HG03342 (cell line): Measurements from ENCODE around the gene DIDO1.

Experiments
- ATAC-seq: cut with Tn5 transposase; IDR thresholded peaks from one replicate; pipeline ENCODE4 v1.9.1; 2021; ENCODE audit warnings: mild to moderate bottlenecking, moderate library complexity; ENCODE audit not compliant: unreplicated experiment

The DIDO1 gene

DNA sequence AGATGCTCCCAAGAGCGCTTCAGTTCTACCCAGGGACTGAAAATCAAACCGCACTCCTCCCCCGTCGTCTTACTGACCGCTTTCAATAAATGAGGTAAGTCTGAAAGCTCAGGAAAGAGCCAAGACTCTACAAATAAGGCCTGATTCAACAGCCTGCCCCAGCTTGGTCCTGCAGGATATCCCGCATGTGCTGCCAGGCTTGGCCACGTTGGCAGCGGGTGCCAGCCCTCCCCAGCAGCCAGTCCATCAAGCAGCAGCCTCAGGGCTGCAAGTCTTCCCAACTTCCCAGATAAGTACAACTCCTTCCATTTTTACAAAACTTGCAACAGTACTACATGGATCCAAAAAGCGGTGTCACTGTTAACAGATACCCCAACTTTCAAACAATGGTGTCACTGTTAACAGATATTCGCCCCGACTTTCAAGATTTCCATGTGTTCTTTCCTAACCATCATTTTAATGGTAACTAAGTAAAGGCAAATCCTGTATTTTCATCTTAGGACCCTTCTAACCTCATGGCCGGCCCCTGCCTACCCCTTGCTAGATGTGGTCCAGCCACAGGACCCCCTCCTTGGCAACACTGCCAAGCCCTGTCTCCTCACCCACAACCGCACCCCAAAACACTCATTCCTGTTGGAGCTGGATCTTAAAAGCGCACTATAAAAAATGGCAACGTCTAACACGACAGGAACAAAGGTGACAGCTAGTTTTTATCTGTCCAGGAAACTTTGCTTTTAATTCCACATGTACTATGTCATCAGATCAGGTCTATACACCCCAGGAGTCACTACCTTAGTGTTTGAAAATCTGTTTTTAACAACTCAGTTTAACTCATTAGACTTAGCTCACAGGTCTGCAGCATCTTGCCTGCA is 28.0 kb downstream of the DIDO1 start:
- no peak for ATAC-seq

DNA sequence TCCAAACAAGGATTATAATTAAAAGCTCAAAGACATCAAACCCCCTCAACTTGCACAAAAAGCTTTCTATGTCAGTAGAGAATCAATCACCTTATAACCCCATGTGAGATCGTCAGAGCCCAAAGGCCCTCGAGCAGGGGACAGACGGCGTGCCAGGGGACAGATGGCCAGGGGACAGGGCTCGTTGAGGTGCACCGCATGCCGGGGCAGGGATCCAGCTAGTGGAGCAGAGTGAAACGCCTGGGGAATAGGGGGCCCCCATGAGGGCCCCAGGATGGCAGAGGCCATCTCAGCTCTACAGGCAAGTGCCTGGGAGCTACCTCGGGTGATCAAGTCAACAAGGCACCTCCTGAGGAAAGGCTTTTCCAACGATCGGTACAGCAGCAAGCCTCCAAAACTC is 28.6 kb downstream of the DIDO1 start:
- ATAC-seq: no peak

DNA sequence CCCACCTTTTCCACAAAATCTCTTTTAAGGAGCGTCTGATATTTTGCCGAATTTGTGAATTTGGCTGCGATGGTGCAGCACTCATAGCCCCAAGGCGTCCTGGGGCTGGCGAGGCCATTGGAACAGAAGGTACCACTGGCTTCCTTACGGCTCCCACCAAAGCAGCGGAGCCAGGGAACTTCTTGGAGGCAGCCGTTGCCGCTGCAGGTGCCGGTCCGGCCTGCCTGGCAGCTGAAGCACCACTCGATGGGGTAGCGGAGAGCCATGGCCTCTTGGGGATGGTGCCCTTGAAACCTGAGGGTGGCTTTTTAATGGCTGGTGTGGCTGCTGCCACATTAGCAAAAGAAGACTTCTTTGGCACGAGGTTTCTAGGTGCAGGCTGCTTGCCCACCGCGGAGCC is 29.8 kb downstream of the DIDO1 start:
- no peak for ATAC-seq

DNA sequence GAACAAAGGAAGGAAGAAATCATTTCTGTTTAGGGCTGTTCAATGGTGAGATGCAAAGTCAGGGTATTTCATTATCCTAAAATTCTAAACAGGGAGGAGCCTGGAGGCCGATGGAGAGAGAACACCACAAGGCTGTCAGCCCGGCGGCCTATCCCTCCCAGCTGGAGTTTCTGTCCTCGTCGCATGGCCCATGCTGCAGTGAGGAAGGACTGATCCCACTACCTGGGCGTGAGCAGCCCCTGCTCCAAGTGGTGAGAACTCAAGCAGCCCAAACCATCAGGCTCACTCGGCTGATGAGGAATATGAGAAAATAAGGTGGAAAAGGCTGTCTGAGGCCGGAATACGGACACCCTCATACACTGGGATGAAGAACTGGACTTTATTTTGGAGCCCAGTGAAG is 30.8 kb downstream of the DIDO1 start:
- no peak for ATAC-seq

DNA sequence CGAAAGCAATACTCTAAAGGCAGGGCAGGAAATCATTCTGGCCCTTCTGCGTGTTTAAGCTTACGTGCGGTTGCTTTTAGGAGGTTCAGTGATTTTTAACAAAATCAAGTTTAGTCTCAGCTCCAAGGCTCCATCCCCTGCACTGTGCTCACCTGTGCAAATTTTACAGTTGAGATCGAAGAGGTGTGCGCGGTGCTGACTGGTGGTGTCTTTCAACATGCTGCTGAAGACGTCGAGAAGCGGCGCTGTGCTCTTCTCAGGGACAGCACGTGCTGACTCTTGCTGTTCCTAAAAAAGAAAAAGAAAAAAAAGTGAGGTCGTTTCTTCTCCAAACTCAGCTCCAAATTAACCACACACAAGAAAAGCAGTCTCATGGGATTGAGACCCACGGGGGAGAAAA is 32.0 kb downstream of the DIDO1 start:
- no peak for ATAC-seq

DNA sequence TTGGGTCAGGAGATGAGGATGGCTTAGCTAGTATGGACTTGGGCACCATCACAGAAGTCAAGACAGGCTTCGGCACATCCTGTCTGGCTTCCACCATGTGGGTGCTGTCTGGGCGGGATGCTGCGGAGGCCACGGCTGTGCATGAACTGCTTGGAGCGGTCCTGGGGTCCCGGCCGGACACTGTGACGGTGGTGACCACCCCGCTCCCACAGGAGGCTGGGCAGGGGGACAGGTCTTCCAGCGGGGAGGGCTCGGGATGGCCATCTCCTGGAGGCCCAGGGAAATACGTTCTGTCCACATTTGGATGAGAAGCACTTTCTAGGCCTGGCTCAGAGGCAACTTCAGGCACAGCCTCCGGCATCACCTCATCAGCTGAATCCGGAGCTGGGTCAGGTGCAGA is 32.6 kb downstream of the DIDO1 start:
- ATAC-seq: no peak

DNA sequence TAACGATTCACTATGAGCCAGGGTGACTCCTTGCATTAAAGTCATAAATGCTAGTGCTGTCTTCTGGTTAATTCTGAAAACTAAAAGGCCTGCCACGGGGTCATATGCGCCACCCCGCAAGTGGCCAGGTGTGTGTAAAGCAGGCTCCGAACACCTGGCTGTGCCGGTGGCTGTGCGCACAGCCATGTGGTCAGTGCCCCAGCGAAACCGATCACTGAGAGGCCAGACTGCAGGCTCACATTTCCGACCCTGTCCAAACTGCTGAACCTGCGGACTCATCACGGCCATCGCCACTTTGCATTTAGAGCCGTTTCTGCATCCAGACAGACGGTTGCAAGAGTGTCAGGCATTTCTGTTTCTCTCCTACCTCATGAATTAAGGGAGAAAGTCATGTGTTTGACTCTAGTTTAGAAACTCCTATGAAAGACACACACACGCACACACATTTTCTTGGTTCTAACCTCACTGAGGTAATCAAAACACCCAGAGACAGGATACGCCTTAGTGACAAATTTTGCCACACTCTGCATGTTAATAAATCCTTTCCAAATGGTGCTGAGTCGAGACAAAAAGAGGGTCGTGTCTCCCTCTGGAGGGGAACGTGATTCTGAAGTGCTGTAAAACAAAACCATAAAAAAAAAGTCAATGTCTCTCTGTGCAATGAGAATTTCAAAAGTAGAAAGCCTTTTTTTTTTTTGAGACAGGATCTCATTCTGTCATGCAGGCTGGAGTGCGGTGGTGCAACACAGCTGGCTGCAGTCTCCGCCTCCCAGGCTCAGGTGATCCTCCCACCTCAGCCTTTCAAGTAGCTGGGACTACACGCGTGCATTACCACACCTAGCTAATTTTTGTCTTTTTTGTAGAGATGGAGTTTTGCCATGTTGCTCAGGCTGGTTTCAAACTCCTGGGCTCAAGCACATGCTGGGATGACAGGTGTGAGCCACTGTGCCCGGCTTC is 33.7 kb downstream of the DIDO1 start:
- ATAC-seq: no peak

DNA sequence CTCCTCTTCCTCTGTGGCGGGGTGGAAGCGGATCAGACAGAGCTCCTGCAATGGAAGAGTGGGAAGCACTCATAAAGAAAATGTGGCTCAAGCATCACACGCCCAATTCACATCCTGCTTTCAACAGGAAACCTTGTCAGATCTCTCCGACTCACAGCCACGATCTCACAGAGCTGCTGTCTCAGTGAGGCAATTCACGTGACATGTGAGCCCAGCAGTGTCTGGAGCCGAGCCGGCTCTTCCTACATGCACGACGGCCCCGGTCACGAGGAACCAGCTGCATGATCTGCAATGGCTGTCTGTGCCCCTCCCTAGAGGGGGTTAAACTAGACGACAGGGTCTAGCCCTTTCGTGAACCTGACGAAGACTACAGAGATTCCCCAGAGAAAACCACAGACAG is 35.2 kb downstream of the DIDO1 start:
- ATAC-seq: no peak

DNA sequence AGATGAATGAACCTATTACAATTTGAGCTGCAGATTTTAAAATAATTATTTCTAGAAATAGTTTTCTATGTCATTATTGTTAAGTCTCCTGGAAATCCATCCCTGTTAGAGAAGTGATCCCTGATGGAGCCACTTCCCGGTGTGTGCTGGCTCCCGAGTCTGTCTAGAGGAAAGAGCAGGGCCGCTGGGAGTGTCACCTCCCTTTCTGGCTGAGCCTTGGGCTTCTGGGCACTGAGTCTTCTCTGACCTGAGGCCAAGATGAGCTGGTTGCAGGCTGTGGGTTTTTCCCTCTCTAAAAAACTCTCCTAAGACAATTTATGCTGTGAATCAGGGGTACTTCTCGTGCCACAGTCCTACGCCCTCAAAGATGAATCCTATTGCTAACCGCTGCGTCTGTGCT is 35.9 kb downstream of the DIDO1 start:
- no peak for ATAC-seq

DNA sequence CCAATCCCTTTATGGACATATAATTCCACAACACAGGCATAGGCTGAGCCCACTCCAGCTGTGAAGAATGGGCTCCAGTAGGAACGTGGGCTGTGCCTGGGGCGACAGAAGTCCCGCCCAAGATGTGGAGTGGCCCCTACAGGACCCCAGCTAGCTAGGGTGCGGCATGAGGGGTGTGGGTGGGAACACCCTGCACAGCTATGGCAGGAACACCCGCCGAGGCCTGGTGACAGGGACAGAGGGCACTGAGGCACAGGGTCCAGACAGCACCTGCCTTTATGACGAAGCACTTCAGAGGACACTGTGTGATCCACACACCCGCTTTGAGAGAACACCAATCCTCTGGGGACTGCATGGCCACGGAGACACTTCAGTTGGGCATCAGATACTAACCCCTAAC is 36.4 kb downstream of the DIDO1 start:
- ATAC-seq: no peak

DNA sequence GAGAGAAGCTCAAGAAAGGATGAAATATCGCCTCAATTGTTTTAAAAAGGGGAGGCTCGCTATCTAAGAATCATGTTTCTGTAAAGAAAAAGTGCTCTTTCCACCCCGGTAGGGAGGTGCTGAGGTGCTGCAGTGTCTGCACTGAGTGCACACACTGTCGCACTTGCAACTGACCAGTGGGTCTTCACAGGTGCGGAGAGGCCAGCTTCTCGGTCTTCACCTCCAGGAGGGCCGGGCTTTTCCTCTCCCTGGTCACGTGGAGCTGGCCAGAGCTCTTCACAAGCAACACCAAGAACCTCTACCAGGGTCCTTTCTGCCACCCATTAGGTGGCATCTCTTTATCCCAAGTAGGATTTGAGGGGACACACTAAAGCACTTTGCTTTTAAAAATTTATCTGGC is 36.9 kb downstream of the DIDO1 start:
- ATAC-seq: no peak

DNA sequence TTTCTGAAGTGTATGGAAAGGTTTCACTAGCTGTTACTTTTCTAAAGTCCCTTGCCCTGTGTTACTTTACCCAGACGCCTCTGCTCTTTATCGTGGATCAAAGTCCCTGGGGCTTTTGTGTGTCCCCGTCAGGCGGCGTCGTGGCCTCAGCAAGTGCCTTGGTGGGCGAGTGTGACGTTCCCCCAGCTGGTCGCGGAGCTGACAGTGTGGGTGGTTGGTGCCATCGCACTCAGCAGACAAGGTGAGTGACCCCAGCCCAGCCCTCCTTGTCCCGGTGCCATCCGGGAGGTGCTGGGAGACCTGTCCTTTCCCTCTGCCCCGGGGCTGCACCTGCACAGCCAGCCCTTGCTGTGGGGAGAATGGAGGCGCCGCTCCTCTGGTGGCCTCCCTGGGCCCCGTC is 37.4 kb downstream of the DIDO1 start:
- no peak for ATAC-seq

DNA sequence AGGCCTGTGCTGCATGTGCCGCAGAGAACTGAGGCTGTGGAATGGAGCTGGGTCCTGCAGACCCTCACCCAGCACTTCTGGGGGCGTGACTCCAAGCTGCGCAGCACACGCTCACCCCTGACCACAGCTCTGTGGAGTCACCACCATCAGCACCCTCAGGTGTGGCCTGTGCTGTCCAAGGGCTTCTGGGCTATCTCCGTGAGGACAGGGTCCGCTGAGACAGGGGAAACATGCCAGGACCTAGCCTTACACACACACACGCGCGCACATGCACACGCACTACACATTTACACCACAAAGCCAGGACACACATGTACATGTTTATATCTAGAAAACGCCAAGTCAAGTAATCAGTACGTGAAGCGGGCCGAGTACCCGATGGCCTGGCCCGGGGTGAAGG is 37.9 kb downstream of the DIDO1 start:
- ATAC-seq: no peak

DNA sequence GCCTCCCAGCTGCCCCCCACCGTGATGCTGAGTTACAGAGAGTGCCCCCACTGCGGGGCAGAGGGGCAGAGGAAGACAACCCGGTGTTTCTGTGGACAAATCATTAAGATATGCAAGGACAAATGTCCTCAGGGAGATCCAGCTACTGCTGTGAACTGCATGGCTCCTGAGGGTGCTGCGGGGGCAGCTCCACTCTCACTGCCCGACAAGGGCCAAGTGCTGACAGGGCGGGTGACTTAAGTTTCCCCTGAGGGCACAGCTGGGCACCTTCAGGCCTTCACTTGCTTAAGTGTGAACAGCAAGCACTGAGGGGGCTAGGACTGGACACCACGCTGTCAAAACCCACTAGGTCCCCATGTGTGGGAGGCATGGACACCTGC is 38.5 kb downstream of the DIDO1 start:
- ATAC-seq: no peak

DNA sequence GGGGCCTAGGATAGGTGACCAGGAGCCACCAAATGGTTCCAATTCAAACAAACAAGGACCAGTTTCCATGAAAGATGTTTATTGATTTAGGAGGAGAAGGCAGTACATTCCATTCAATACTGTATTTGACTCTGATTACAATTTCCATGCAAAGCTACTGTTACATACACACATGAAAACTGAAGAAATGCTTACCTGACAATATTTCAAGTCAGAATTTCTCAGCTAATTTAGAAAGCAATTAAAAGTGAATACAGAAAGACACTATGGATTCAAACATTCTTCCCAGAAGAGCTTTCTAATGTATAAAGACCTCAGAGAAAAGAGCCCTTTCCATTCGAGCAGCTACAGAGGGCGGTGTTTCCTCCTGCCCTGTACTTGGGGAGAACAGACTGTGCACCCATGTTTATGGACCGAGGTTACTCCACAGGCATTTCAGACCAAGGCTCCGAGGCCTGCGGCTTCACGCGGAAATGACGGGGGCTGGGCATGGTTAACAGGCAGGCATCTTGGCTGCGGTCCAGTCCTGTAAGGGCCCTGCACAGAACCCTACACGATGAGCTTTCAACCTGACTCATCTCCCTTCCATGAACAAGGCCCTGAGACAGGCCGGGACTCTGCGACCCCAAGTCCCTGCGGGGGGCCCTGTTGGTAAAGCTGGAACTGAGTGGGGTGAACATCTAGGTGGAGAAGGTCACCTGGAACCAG is 39.0 kb downstream of the DIDO1 start:
- no peak for ATAC-seq

DNA sequence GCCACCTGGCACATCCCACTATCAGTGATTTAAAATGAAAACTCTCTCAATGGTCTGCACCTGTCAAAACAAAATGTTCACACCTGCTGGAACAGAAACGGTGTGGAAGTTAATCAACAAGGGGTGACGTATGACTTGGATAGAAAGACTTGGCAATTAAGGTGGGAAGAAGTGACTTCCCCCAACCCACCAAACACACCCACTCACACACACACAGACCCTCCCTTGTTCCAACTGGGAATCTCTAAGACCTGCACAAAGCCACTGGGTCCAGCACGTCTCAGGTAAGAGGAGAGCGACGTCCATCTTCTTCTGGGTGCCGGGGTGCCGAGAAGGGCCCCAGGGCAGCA is 39.6 kb downstream of the DIDO1 start:
- ATAC-seq: no peak

DNA sequence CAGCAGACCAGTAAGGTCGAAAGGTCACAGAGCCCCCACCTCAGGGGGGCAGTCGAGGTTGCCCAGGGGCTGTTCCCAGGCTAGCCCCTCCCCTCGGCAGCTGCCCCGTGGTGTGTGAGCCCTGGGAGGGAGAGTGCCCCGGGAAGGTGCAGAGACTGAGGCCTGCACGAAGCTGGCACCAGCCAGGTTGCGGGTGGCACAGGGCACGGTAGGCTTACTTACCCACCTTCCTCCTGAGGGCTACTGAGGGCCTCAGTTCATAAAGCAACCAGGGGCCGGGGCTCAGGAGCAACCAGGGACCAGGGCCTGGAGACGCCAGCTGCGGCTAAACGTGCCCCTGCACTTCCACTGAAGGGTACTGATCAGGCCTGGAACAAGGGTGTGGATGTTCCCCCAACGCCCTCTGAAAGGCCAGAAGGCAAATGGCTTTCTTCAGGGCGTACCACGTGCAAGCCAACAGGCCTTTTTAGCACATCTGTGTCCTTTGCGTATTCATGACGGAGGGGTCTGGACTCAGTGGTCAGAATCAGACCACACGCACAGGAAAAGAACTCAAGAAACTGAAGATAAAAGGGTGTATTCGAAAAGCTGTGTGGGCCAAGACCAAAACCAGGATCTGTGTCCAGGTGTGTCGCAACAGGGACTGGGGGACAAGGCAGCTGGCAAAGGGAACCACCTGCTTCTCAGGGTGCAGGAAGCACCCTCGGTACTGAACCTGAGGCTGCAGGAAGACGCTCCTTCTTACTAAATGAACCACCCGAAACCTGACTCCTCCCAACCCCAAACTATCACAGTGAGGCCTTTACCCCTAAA is 40.2 kb downstream of the DIDO1 start:
- ATAC-seq: no peak

DNA sequence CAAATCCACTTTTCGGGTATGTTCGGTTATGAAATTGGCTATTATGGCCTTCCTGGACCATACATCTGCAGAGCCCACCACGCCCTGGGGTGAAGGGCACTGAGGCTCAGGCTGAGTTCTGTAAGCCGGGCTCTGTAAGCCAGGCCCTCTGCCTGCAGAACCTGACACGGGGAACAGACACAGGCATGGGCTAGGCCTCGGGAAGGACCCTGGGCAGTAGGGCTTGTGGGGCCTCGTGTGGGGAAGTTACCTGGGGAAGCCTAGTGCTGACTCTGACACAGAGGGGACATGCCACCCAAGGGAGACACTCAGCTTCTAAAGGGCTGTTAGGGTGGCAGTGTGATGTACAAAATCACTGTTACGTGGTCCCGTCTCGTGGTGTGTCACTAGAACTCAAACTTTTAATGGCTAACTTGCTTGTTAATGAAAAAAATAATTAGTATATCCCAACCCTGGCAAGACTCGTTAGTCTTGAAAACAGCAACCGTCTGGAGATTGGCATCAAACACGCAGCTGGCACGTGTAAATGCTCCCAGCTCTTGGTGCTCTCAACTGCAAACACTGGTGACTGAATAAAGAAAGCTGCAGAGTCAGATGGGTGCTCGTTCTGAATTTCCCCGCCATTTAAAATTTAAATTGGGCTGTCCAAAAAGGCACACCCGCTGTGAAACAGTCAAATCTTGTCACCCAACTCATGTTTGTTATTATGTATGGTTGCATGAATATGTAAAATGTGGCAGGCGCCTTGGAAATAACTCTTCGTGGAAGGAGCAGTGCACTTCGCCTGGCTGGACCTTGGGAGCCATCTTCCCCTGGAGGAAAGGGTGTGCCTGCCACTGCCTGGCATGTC is 41.0 kb downstream of the DIDO1 start:
- no peak for ATAC-seq

DNA sequence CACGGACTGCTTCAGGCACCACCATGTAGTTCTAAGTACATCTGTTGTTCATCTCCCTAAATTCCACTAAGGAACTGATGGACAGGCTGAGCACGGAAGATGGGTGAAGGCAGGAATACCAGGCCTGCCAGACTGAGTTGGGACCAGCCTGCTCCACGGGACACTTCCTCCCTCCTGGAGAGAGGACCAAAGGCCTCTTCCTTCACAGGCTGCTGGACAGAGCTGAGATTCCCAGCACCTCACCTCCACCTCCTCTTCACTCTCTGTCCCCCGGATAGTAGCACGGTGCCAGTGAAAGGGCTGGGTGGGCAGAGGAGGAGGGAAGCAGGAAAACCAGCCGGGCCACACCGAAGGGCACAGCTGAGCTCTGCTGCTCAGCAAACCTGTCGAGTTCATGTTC is 41.7 kb downstream of the DIDO1 start:
- no peak for ATAC-seq

DNA sequence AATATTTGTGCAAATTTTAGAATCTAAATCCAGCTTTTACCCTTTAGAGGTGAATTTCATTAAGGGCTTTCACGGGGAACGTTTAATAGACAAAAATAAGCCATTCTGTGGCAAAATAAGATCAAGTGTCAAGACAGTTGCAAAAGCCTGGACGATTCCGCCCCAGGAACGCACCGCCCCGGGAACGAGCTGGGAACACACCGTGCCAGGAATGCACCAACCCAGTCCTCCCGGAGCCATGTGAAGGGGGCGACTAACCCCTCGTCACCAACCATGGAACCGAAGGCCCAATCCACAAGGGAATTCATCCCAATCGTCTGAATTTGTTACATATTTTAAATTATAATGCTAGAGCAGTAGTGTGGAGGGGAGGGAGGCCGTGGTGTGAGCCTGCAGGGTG is 43.9 kb downstream of the DIDO1 start:
- ATAC-seq: no peak
